HepG2 (cell line): ENCODE data around the gene MSH4. TPM values are rescaled to one million over a fixed set of nuclear protein-coding genes. Genes with fewer than 3 reads are reported as not detected.

Source experiments
- ATAC-seq: fragments of 200-7000 bp; cut with Tn5 transposase; 3 replicates; pipeline ENCODE4 v1.9.1; 2020; ENCODE audit warnings: mild to moderate bottlenecking, moderate library complexity
- BruUV-seq: library from RNA; stranded (reverse); fragments of 400-500 nt; replicated peaks from 2 replicates; lab custom pipeline; 2021; lab: Mats Ljungman, UMichigan
- CTCF ChIA-PET: fragments of 300-600 bp; formaldehyde crosslinking; extraction: SDS; loops from one replicate; lab custom pipeline; 2021; ENCODE audit warnings: low total read pairs, inconsistent platforms, low intra/inter-chr PET ratio; lab: Yijun Ruan, JAX
- POLR2A ChIA-PET: fragments of 350-600 bp; sonication (Branson Sonifier 250); formaldehyde crosslinking; loops from one replicate; lab custom pipeline; 2020; ENCODE audit warnings: antibody characterized with exemption, inconsistent platforms; lab: Yijun Ruan, JAX
- DNase-seq: peaks from one replicate; pipeline ENCODE4 v3.0.0-alpha.2; 2015; ENCODE audit warnings: low spot score
- FAIRE-seq: peaks from 3 replicates; lab custom pipeline; 2011; peaks lifted over from hg19 to GRCh38; lab: Jason Lieb, UNC
- H2AFZ ChIP-seq: one replicate; pipeline ENCODE4 v1.6.1; 2011; ENCODE audit warnings: low read length, inconsistent platforms
- H3K27ac ChIP-seq: fragments of 300-600 bp; 3 replicates; pipeline ENCODE4 v1.8.0; 2011; ENCODE audit warnings: mixed run types, mild to moderate bottlenecking, mixed read lengths, low read length, inconsistent platforms; ENCODE audit not compliant: insufficient read depth; ENCODE audit errors: extremely low read length
- H3K27me3 ChIP-seq, 2 experiments: fragments of 200-600 bp in 1 of 2; 2 replicates in 1 of 2; 3 replicates in 1 of 2; pipeline versions ENCODE4 v1.6.0 to v1.8.0; 2011; ENCODE audit warnings: low read length in 2 of 2, mild to moderate bottlenecking in 2 of 2, moderate library complexity in 2 of 2, inconsistent platforms in 1 of 2; ENCODE audit not compliant: insufficient read depth in 2 of 2, control insufficient read depth in 1 of 2
- H3K36me3 ChIP-seq, 2 experiments: fragments of 200-600 bp in 1 of 2; replicated peaks in 1 of 2; 2 replicates in 1 of 2; 3 replicates in 1 of 2; pipeline versions ENCODE4 v1.5.1 to v1.8.0; 2011; ENCODE audit warnings: low read length in 2 of 2, inconsistent platforms in 1 of 2; ENCODE audit not compliant: insufficient read depth in 2 of 2, control insufficient read depth in 1 of 2
- H3K4me1 ChIP-seq: 2 replicates; pipeline ENCODE4 v1.5.1; 2012; ENCODE audit warnings: low read length, inconsistent platforms; ENCODE audit not compliant: insufficient read depth
- H3K4me2 ChIP-seq: 2 replicates; pipeline ENCODE4 v1.6.0; 2011; ENCODE audit warnings: low read depth, low read length, inconsistent platforms
- H3K4me3 ChIP-seq, 3 experiments: fragments of 200-600 bp in 1 of 3; sonication (generic), shearing (Covaris generic) in 1 of 3; replicated peaks in 1 of 3; 2 replicates each; pipeline ENCODE4 v1.5.1; 2011 to 2016; ENCODE audit warnings: low read length in 3 of 3, inconsistent platforms in 2 of 3, low read depth in 2 of 3, mild to moderate bottlenecking in 2 of 3, control low read depth in 1 of 3, mixed read lengths in 1 of 3; ENCODE audit not compliant: insufficient read depth in 1 of 3
- H3K79me2 ChIP-seq: one replicate; pipeline ENCODE4 v1.6.1; 2011; ENCODE audit warnings: low read length, inconsistent platforms; ENCODE audit not compliant: insufficient read depth
- H3K9ac ChIP-seq: 2 replicates; pipeline ENCODE4 v1.6.0; 2011; ENCODE audit warnings: mild to moderate bottlenecking, low read depth, low read length, inconsistent platforms; ENCODE audit not compliant: insufficient read depth
- H3K9me3 ChIP-seq: 2 replicates; pipeline ENCODE4 v1.5.1; 2012; ENCODE audit warnings: mild to moderate bottlenecking, low read length
- H4K20me1 ChIP-seq: 2 replicates; pipeline ENCODE4 v1.6.0; 2011; ENCODE audit warnings: inconsistent platforms, mild to moderate bottlenecking, low read length, moderate library complexity; ENCODE audit not compliant: insufficient read depth
- HNF1B ChIP-seq: sonication (generic); formaldehyde crosslinking; IDR thresholded peaks from 2 replicates; pipeline ENCODE4 v1.5.1; 2020; ENCODE audit warnings: mild to moderate bottlenecking, moderate library complexity, missing genetic modification reagents
- MLLT10 ChIP-seq: sonication (generic); formaldehyde crosslinking; IDR thresholded peaks from 2 replicates; pipeline ENCODE4 v1.4.0; 2020; ENCODE audit warnings: missing genetic modification reagents
- MTA3 ChIP-seq: sonication (generic); formaldehyde crosslinking; IDR thresholded peaks from 2 replicates; pipeline ENCODE4 v1.4.0; 2020; ENCODE audit warnings: missing genetic modification reagents
- NR2C2 ChIP-seq: sonication (generic); formaldehyde crosslinking; IDR thresholded peaks from 2 replicates; pipeline ENCODE4 v1.4.0; 2020; ENCODE audit warnings: missing genetic modification reagents, mild to moderate bottlenecking, moderate library complexity, borderline replicate concordance
- PAF1 ChIP-seq: IDR thresholded peaks from 2 replicates; pipeline ENCODE4 v1.6.1; 2016; ENCODE audit warnings: missing genetic modification reagents, missing compliant biosample characterization
- POLR2A ChIP-seq, 2 experiments: IDR thresholded peaks; 2 replicates each; pipeline ENCODE4 v1.6.1; 2011; ENCODE audit warnings: low read depth in 2 of 2, low read length in 2 of 2, mild to moderate bottlenecking in 1 of 2, moderate library complexity in 1 of 2; ENCODE audit not compliant: insufficient read depth in 1 of 2
- POLR2G ChIP-seq: fragments of 200-400 bp; formaldehyde crosslinking; IDR thresholded peaks from 2 replicates; pipeline ENCODE4 v1.6.1; 2018; ENCODE audit warnings: mild to moderate bottlenecking, low read depth, low read length, moderate library complexity
- RFXAP ChIP-seq: sonication (generic); formaldehyde crosslinking; IDR thresholded peaks from 2 replicates; pipeline ENCODE4 v1.4.0; 2020; ENCODE audit warnings: missing genetic modification reagents, borderline replicate concordance
- RORA ChIP-seq: sonication (generic); formaldehyde crosslinking; IDR thresholded peaks from 2 replicates; pipeline ENCODE4 v1.5.0; 2020; ENCODE audit warnings: mild to moderate bottlenecking, missing genetic modification reagents, moderate library complexity
- SETDB1 ChIP-seq: sonication (generic); formaldehyde crosslinking; IDR thresholded peaks from 2 replicates; pipeline ENCODE4 v1.5.1; 2020; ENCODE audit warnings: missing genetic modification reagents, mild to moderate bottlenecking, borderline replicate concordance
- SMARCE1 ChIP-seq: fragments of 450-650 bp; IDR thresholded peaks from 2 replicates; pipeline ENCODE4 v1.6.1; 2017; ENCODE audit warnings: borderline replicate concordance
- SRF ChIP-seq: IDR thresholded peaks from 2 replicates; pipeline ENCODE4 v1.6.1; 2011; ENCODE audit warnings: mild to moderate bottlenecking, low read depth, low read length, moderate library complexity
- SRSF4 ChIP-seq: fragments of 200-400 bp; formaldehyde crosslinking; IDR thresholded peaks from one replicate; pipeline ENCODE4 v1.6.1; 2018; ENCODE audit warnings: mild to moderate bottlenecking, low read depth, low read length, moderate library complexity; ENCODE audit not compliant: poor library complexity, severe bottlenecking
- TAF1 ChIP-seq: sonication (generic); formaldehyde crosslinking; IDR thresholded peaks from 2 replicates; pipeline ENCODE4 v1.4.0; 2020; ENCODE audit warnings: missing genetic modification reagents
- TEF ChIP-seq: sonication (generic); formaldehyde crosslinking; IDR thresholded peaks from 2 replicates; pipeline ENCODE4 v1.5.0; 2020; ENCODE audit warnings: missing genetic modification reagents
- ZBTB42 ChIP-seq: sonication (generic); formaldehyde crosslinking; IDR thresholded peaks from 2 replicates; pipeline ENCODE4 v1.5.0; 2020; ENCODE audit warnings: mild to moderate bottlenecking, missing genetic modification reagents
- ZFP36L2 ChIP-seq: sonication (generic); formaldehyde crosslinking; IDR thresholded peaks from 2 replicates; pipeline ENCODE4 v1.4.0; 2020; ENCODE audit warnings: missing genetic modification reagents
- ZKSCAN8 ChIP-seq: IDR thresholded peaks from 2 replicates; pipeline ENCODE4 v1.6.1; 2016; ENCODE audit warnings: borderline replicate concordance, missing genetic modification reagents, missing compliant biosample characterization
- WGBS: methylation state at CpG from one replicate; pipeline ENCODE4 v1.1.6; 2017; ENCODE audit warnings: low lambda C conversion rate; 5-methylcytosine and 5-hydroxymethylcytosine counted together
- in situ Hi-C: cut with HindIII; loops from 2 replicates; pipeline ENCODE4 v1.10.0; 2017; ENCODE audit warnings: low pct_unique_long_range_greater_than_20kb; ENCODE audit not compliant: extremely low pct_ligation_motif_present
- intact Hi-C: fragments of 100-400 bp; cut with micrococcal nuclease; formaldehyde crosslinking; loops from one replicate; pipeline ENCODE4 v1.10.0; 2022; ENCODE audit not compliant: unreplicated experiment
- polyA plus RNA-seq, 8 experiments: library from polyadenylated mRNA; depleted of rRNA in 3 of 8; stranded (reverse) in 7 of 8; unstranded in 1 of 8; fragments of >200 nt; fragmentation: Illumina TruSeq in 4 of 8; extraction: Trizol in 4 of 8; gene quantifications; 2 replicates each; pipeline versions ENCODE4 v1.2.1 to v1.2.3, GENCODE V29; 2011 to 2016; ENCODE audit warnings: low read depth in 4 of 8, missing spikeins in 1 of 8, mixed read lengths in 1 of 8; ENCODE audit not compliant: insufficient read depth in 1 of 8
- total RNA-seq, 5 experiments: library from RNA; depleted of rRNA; stranded (reverse); fragments of >200 nt; fragmentation: Illumina TruSeq; extraction: Trizol; gene quantifications; 2 replicates each; pipeline ENCODE4 v1.2.3, GENCODE V29; 2016; ENCODE audit warnings: low read depth in 1 of 5

MSH4 gene
- total and polyA plus RNA-seq, 2 of the 13 experiments (the other 11 are each of a cell fraction or from before 2014, with no cell fraction given): 0.01 to 0.09 TPM

- no peak overlapping the region for H2AFZ ChIP-seq
- peak; percentile 38 for ATAC-seq
- BruUV-seq: no TSS peak
- ChIA-PET CTCF (no interaction called here), POLR2A (interaction anchor here (6.6 kb wide), 1 partner anchor 10 kb away, joined by 54 read pairs; the partner anchor contains the start of gene RABGGTB)
- no peak for FAIRE-seq
- no peak overlapping the region for H3K4me2 ChIP-seq
- intact Hi-C loops: no loop called here
- peaks cover 1% of the 10 kb centered on the region for H3K79me2 ChIP-seq
- no peak for DNase-seq
- in situ Hi-C loops: no loop called here
- H3K9ac ChIP-seq: no peak overlapping the region
- peaks cover 20% of the 10 kb centered on the region for H3K4me1 ChIP-seq
- H3K36me3 ChIP-seq: peaks cover 4 to 33% of the 10 kb centered on the region in 2 experiments
- 82% methylated on average over 6 of the region's 6 CpGs for WGBS
- H3K9me3 ChIP-seq: no peaks in the 10 kb centered on the region
- H3K4me3 ChIP-seq: no peak overlapping the region
- H4K20me1 ChIP-seq: peaks cover 45% of the 10 kb centered on the region
- TF ChIP-seq TEF (CRISPR knock-in tag): no peak
- TF ChIP-seq POLR2G: peak; percentile 52
- peak; percentile 7; the same call in 1 of the 2 replicates for TF ChIP-seq PAF1
- peak; percentile 23 for TF ChIP-seq SRSF4
- TF ChIP-seq HNF1B (CRISPR knock-in tag): no peak
- no peak for TF ChIP-seq SETDB1 (CRISPR knock-in tag)
- TF ChIP-seq ZFP36L2 (CRISPR knock-in tag): no peak
- no peak for TF ChIP-seq RORA (CRISPR knock-in tag)
- TF ChIP-seq NR2C2 (CRISPR knock-in tag): no peak
- no peak for TF ChIP-seq ZKSCAN8 (CRISPR knock-in tag)
- no peak for TF ChIP-seq MTA3 (CRISPR knock-in tag)
- no peak for TF ChIP-seq MLLT10 (CRISPR knock-in tag)
- no peak for TF ChIP-seq TAF1
- TF ChIP-seq SMARCE1: no peak
- TF ChIP-seq ZBTB42 (CRISPR knock-in tag): no peak
- no peak for TF ChIP-seq RFXAP (CRISPR knock-in tag)
- TF ChIP-seq POLR2A (IDR thresholded peaks at IDR 0.05; ENCODE audit: insufficient read depth in 1 of 2, low read depth in 2 of 2, low read length in 2 of 2): peak in 1 of 2 experiments; percentile 37; a peak in 1 of 4 replicates
- no peak for TF ChIP-seq SRF
- no peak overlapping the region for H3K27ac ChIP-seq
- no peaks in the 10 kb centered on the region for H3K27me3 ChIP-seq
Observed at GRCh38 chr1:75797273-75797588, 549 bp downstream of the MSH4 start.
